GM12872 (cell line): ENCODE data around the gene CRACR2A.

Source experiments
- TF ChIP-seq, protein P1 (sequence below): IDR thresholded peaks from 3 replicates; pipeline ENCODE4 v1.5.1; 2011; ENCODE audit warnings: low read depth, mild to moderate bottlenecking, low read length, moderate library complexity; ENCODE audit not compliant: insufficient read depth

CRACR2A gene

DNA sequence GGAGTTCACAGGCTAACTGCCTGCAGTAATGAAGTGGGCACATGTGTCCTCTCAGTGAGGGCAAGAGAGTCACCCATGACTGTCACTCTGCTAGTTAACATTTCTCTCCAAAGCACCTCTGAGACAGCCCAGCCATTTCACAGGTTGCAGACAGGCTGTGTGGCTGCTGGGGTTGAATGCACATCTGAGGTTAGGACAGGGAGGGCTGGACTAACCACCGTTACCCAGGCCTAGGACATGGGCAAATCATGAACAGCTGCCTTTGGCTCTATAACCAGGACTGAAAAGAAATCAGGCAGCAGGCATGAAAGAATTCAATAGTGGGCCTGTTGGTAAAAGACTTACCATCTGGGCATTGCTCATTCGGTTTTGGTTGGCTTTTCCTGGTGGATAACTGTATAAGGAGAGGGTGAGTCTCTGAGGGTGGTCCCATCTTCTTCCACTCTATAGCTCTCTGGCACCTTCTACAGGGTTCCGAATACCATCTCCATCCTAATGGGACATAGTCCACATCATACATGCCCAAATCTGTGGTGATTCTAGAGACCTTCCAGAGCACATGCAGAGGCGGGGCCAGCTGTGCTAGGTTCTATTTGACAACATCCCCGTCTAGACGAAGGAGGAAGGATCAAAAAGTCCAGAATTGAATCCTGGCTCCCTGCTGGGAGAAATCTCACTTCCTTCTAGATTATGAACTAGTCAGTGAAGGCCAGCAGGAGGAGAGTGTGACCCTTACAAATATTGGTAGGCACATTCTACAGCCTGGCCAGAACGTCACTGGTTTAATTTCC, 10.8 kb downstream of the CRACR2A start:
- TF ChIP-seq, protein P1, sequence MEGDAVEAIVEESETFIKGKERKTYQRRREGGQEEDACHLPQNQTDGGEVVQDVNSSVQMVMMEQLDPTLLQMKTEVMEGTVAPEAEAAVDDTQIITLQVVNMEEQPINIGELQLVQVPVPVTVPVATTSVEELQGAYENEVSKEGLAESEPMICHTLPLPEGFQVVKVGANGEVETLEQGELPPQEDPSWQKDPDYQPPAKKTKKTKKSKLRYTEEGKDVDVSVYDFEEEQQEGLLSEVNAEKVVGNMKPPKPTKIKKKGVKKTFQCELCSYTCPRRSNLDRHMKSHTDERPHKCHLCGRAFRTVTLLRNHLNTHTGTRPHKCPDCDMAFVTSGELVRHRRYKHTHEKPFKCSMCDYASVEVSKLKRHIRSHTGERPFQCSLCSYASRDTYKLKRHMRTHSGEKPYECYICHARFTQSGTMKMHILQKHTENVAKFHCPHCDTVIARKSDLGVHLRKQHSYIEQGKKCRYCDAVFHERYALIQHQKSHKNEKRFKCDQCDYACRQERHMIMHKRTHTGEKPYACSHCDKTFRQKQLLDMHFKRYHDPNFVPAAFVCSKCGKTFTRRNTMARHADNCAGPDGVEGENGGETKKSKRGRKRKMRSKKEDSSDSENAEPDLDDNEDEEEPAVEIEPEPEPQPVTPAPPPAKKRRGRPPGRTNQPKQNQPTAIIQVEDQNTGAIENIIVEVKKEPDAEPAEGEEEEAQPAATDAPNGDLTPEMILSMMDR, result no peak

- TF ChIP-seq, protein P1, result no peak
These were observed 12.3 kb downstream of the CRACR2A start for GRCh38 chr12:3740480-3741231.

- TF ChIP-seq, protein P1, result no peak
These were observed 17.5 kb downstream of the CRACR2A start for GRCh38 chr12:3735432-3735831.

DNA sequence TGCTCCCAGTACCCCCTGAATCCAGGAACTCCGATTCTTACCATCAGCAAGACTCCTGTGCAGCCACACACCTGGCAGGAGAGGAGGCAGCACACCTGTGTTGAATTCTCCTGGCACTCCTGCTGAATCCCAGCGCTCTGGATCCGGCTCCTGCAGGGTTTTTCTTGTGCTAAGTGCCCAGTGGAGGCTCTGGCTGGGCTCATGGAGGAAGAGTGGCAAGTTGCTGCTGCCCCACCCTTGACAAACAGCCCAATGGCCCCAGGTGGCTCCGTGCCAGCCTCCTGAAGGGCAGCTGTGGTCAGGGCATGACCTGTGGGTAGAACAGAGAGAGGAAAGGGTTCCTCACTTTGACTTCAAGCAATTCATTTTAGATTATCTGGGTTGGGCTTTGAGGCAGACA, 20.0 kb downstream of the CRACR2A start:
- TF ChIP-seq, protein P1, result no peak

DNA sequence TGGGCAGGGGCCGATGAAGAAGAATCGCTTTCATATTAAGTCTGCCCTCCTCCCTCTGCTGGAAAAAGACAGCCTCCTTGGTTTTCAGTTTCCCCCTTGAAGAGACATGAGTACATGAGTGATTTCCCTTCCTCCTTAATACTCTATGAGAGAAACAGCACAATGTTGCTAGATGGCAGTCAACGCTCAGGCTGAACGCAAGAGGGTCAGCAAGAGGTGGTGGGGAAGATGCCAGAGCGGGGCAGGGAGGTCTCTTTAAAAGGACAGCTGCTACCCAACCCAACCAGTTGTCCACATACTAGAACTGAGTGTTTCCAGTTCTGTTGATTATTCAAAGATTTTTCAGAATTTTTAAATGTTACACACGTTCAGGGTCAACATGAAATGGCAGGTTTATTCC, 22.8 kb downstream of the CRACR2A start:
- TF ChIP-seq, protein P1, result no peak

DNA sequence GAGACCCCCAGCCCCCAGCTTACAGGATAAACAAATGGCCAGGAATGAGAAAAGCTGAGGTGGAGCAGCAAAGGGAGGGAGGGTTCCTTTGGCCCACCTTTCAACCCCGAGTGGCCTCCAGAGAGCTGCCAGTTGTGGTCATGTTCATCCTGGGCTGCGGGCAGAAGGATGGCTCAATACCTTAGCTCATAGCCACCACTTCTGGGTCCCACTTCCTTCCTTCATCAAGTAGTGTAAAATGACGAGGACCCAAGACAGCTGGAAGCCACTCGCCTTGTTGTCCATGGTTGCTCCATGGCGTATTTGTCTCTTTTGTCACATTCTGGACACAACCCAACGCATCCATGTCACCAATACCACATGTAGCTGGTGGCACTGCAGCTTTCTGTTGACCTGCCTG, 24.2 kb downstream of the CRACR2A start:
- TF ChIP-seq, protein P1, result no peak

- TF ChIP-seq, protein P1, result no peak
These were observed 24.9 kb downstream of the CRACR2A start for GRCh38 chr12:3727877-3728632.
